ENCODE results near the gene DHX8.

Gene DHX8

GRCh38 chr17:43526886-43527648 is 43.3 kb downstream of the DHX8 start:
- DNase-seq = no peak

GRCh38 chr17:43528319-43528987 is 44.7 kb downstream of the DHX8 start:
- DNase-seq = no peak

- DNase-seq = no peak
These were observed 45.4 kb downstream of the DHX8 start for GRCh38 chr17:43528988-43529814.

GRCh38 chr17:43529947-43530287 is 46.1 kb downstream of the DHX8 start:
- DNase-seq = no peak

- DNase-seq = no peak
These were observed 46.7 kb downstream of the DHX8 start for GRCh38 chr17:43530288-43531081.

- DNase-seq = no peak
These were observed 47.3 kb downstream of the DHX8 start for GRCh38 chr17:43531082-43531378.

- no peak for DNase-seq
These were observed 48.2 kb downstream of the DHX8 start for GRCh38 chr17:43531955-43532354.

- no peak for DNase-seq
These were observed 48.8 kb downstream of the DHX8 start for GRCh38 chr17:43532581-43532980.

- no peak for DNase-seq
These were observed 49.9 kb downstream of the DHX8 start for GRCh38 chr17:43533699-43534098.

GRCh38 chr17:43534909-43535308 is 51.1 kb downstream of the DHX8 start:
- DNase-seq = no peak

GRCh38 chr17:43536236-43536992 is 52.6 kb downstream of the DHX8 start:
- no peak for DNase-seq

- no peak for DNase-seq
These were observed 57.3 kb downstream of the DHX8 start for GRCh38 chr17:43540821-43541674.

- no peak for DNase-seq
These were observed 59.1 kb downstream of the DHX8 start for GRCh38 chr17:43542859-43543258.

- DNase-seq = no peak
These were observed 59.5 kb downstream of the DHX8 start for GRCh38 chr17:43543300-43543699.

GRCh38 chr17:43543771-43544575 is 60.2 kb downstream of the DHX8 start:
- no peak for DNase-seq

GRCh38 chr17:43545383-43545632 is 61.5 kb downstream of the DHX8 start:
- peak; percentile 18 for DNase-seq

- DNase-seq = peak; percentile 89
These were observed 62.8 kb downstream of the DHX8 start, which contains the start of gene ETV4 for GRCh38 chr17:43546319-43547188. TSS of gene ETV4 (minus strand) at chr17:43546340. CDS start at chr17:43545617, 723 bp downstream.

GRCh38 chr17:43547189-43547550 is 63.4 kb downstream of the DHX8 start:
- DNase-seq = no peak

- DNase-seq = no peak
These were observed 64.0 kb downstream of the DHX8 start for GRCh38 chr17:43547659-43548256.
